ENCODE results near the gene PRKCZ. TPM values are rescaled to one million over a fixed set of nuclear protein-coding genes. Genes with fewer than 3 reads are reported as not detected.
A peak's percentile ranks its signal among the peaks of the same experiment; 100 is the strongest.

Gene PRKCZ
- total RNA-seq, 1 donor from 2014 or later = 4.2 TPM

DNA sequence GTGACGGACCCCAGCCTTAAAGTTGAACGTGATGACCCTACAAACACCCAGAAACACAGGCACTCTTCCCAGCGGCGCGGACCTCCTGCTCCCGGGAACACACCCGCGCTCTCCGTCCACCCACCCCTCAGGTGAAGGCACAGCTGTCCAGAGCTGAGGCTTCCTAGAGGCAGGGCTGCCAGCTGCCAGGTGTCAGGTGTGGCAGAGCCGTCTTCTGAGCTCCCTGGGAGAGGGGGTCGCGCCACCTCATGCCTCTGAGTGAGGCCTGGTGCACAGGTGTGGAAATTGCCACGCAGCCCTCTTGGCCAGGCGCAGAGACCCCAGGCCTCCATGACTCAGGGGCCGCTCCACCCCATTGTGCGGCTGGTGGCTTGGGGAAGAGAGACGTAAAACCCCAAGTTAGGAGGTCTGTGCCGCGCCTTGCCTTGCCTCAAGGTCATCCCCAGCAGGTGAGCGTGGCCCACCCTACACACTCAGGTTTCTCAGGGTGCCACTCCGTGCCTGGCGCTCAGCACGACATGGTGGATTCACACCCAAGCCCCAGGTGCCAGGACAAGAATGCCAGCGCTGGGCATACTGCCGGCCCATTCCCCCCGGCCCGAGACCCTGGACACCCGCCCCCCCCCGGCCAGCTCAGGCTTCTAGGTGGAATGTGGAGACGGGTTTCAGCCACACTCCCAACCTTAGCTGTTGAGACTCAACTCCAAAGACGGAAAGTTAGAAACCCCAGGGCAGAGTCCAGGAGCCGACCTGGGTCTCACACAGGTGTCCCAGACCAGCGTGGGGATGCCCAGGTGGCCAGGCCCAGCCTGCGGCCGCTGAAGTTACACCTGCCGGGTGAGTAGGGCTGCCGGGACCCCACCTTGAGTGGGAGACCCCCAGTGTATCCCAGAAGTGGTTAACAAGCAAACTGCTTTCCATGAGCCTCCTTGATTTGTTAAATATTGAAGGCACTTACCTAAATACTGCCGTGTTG is 136.0 kb downstream of the PRKCZ start:
- no peak overlapping the region for H3K9ac ChIP-seq (ENCODE audit: low read depth in 1 of 3, low read length in 3 of 3)
- no peaks in the 10 kb centered on the region for H3K9me3 ChIP-seq (ENCODE audit: control insufficient read depth in 3 of 3, low read length in 3 of 3)
- no peak overlapping the region for H3K27ac ChIP-seq (ENCODE audit: low read depth, low read length)
- no peak overlapping the region for H3K4me3 ChIP-seq (ENCODE audit: low read length in 3 of 3)
- H3K4me1 ChIP-seq (ENCODE audit: control insufficient read depth in 3 of 3, insufficient read depth in 3 of 3, low read length in 3 of 3) = peaks cover 14 to 20% (median 18%) of the 10 kb centered on the region in 3 donors
- H3K36me3 ChIP-seq (ENCODE audit: control insufficient read depth in 3 of 3, insufficient read depth in 3 of 3, low read length in 3 of 3) = no peaks in the 10 kb centered on the region
- H3K27me3 ChIP-seq (ENCODE audit: control insufficient read depth in 3 of 3, insufficient read depth in 3 of 3, low read length in 3 of 3) = no peaks in the 10 kb centered on the region

DNA sequence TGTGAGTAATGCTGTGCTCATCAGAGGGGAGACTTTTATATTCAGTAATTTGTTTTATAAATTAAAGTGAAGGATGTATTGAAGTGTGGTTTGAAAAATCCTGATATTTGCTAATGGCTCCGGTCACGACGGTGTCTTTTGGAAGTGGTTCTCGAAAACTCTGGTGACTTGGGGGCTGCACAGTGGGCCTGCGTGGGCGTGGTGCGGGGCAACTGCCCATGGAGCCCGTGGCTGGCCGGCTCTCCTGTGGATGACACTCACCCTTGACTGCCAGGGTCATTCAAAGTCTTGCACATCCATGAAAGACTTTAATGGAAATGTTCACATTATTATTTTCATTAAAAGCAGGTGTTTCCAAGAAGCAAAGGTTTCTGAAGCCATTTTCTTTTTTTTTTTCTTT is 136.7 kb downstream of the PRKCZ start:
- H3K9me3 ChIP-seq (ENCODE audit: control insufficient read depth in 3 of 3, low read length in 3 of 3) = no peaks in the 10 kb centered on the region
- H3K4me1 ChIP-seq (ENCODE audit: control insufficient read depth in 3 of 3, insufficient read depth in 3 of 3, low read length in 3 of 3) = peaks cover 18 to 27% (median 23%) of the 10 kb centered on the region in 3 donors

DNA sequence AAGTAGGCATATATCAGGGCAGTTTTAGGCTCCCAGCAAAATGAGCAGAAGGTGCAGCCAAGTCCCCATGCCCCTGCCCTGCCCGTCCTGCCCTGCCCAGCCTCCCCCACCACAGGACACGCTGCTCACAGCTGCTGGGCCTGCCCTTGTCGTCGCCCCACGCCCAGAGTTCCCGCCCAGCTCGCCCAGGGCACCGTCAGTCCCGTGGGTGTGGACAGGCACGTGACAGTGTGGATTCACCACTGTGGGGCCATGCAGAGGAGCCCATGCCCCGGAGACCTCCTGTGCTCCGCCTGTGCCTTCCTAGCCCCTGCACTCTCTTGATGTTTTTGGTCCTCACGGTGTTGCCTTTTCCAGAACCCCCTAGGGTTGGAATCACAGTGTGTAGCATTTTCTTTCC is 137.4 kb downstream of the PRKCZ start:
- Histone ChIP-seq H3K27ac (ENCODE audit: low read depth, low read length) (no peak overlapping the region), H3K4me1 (ENCODE audit: control insufficient read depth in 3 of 3, insufficient read depth in 3 of 3, low read length in 3 of 3) (peaks cover 22 to 35% (median 29%) of the 10 kb centered on the region in 3 donors), H3K27me3 (ENCODE audit: control insufficient read depth in 3 of 3, insufficient read depth in 3 of 3, low read length in 3 of 3) (no peaks in the 10 kb centered on the region), H3K36me3 (ENCODE audit: control insufficient read depth in 3 of 3, insufficient read depth in 3 of 3, low read length in 3 of 3) (no peaks in the 10 kb centered on the region), H3K9ac (ENCODE audit: low read depth in 1 of 3, low read length in 3 of 3) (no peak overlapping the region), H3K9me3 (ENCODE audit: control insufficient read depth in 3 of 3, low read length in 3 of 3) (no peaks in the 10 kb centered on the region), H3K4me3 (ENCODE audit: low read length in 3 of 3) (no peak overlapping the region)

More for the DNA sequence above, 136.7 kb downstream of the PRKCZ start:
- Histone ChIP-seq H3K27me3 (ENCODE audit: control insufficient read depth in 3 of 3, insufficient read depth in 3 of 3, low read length in 3 of 3) (no peaks in the 10 kb centered on the region), H3K9ac (ENCODE audit: low read depth in 1 of 3, low read length in 3 of 3) (no peak overlapping the region), H3K36me3 (ENCODE audit: control insufficient read depth in 3 of 3, insufficient read depth in 3 of 3, low read length in 3 of 3) (no peaks in the 10 kb centered on the region), H3K4me3 (ENCODE audit: low read length in 3 of 3) (no peak overlapping the region), H3K27ac (ENCODE audit: low read depth, low read length) (no peak overlapping the region)

DNA sequence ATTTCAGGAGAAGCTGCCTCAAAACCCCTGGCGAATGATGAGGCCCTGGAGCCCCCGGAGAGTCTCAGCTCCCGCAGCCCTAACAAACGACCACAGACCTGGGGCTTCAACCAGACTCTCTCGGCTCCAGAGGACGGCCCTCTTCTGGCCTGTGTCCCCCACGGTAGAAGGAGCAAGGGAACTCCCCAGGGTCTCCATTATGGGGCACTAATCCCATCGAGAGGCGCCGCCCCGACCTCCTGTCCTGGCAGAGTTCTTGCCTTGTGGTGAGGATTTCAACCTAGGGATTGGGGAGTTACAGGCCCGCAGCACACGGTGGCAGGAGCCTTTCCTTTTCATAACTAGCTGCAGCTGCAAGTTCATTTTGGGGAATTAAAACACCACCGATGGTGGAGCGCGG is 138.1 kb downstream of the PRKCZ start:
- H3K9ac ChIP-seq (ENCODE audit: low read depth in 1 of 3, low read length in 3 of 3) = no peak overlapping the region
- peaks cover 24 to 41% (median 32%) of the 10 kb centered on the region in 3 donors for H3K4me1 ChIP-seq (ENCODE audit: control insufficient read depth in 3 of 3, insufficient read depth in 3 of 3, low read length in 3 of 3)
- H3K4me3 ChIP-seq (ENCODE audit: low read length in 3 of 3) = no peak overlapping the region
- no peak overlapping the region for H3K27ac ChIP-seq (ENCODE audit: low read depth, low read length)
- no peaks in the 10 kb centered on the region for H3K36me3 ChIP-seq (ENCODE audit: control insufficient read depth in 3 of 3, insufficient read depth in 3 of 3, low read length in 3 of 3)
- H3K9me3 ChIP-seq (ENCODE audit: control insufficient read depth in 3 of 3, low read length in 3 of 3) = no peaks in the 10 kb centered on the region
- no peaks in the 10 kb centered on the region for H3K27me3 ChIP-seq (ENCODE audit: control insufficient read depth in 3 of 3, insufficient read depth in 3 of 3, low read length in 3 of 3)

DNA sequence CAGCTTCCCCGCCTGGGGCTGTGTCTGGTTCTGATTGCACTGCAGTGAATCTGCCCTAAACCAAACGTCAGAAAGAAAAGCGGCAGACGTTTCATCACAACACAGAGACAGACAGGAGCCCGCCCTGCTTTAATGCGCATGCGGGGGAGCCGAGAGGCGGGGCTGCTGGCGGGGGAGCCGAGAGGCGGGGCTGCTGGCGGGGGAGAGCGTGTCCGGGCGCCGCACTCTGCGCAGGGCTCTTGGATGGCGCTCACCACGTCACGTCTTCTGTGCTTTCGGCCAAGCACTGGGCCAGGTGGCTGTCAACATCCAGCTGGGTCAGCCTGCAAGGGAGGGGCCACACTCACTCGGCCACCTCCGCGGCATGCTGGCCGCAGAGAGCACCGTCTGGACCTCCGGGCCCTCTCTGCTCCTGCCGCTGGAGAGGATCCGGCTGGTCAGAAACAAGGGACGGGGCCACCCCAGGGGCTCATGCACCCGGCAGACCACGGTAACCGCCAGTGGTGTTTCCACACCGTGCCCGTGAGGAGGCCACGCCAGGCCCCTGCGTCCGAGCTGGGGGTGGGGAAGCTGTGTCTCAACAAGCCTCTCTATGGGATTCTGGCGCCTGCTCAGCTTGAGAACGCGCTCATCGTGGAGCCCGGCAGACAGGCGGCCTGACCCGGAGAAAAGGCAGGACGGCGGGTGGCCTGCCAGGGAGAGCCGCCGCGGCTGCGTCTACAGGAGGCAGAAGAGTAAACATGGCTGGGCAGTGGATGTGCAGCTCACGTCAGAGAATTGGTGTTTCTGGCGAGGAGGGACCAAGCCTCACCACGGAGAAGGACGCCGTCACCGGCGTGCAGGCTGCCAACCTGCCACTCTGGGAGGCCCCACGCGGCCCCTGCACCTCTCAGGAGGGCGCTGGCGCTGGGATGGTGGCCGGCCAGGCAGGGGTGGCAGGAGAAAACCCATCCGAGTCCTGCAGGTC is 139.5 kb downstream of the PRKCZ start:
- no peaks in the 10 kb centered on the region for H3K9me3 ChIP-seq (ENCODE audit: control insufficient read depth in 3 of 3, low read length in 3 of 3)
- peak overlapping the region; percentile 74 to 90 (median 83) for H3K4me3 ChIP-seq (ENCODE audit: low read length in 3 of 3)
- peak overlapping the region; percentile 93 for H3K27ac ChIP-seq (ENCODE audit: low read depth, low read length)
- H3K4me1 ChIP-seq (ENCODE audit: control insufficient read depth in 3 of 3, insufficient read depth in 3 of 3, low read length in 3 of 3) = peaks cover 29 to 48% (median 40%) of the 10 kb centered on the region in 3 donors
- H3K9ac ChIP-seq (ENCODE audit: low read depth in 1 of 3, low read length in 3 of 3) = peak overlapping the region; percentile 83 to 96 (median 89)
- H3K27me3 ChIP-seq (ENCODE audit: control insufficient read depth in 3 of 3, insufficient read depth in 3 of 3, low read length in 3 of 3) = no peaks in the 10 kb centered on the region
- no peaks in the 10 kb centered on the region for H3K36me3 ChIP-seq (ENCODE audit: control insufficient read depth in 3 of 3, insufficient read depth in 3 of 3, low read length in 3 of 3)

DNA sequence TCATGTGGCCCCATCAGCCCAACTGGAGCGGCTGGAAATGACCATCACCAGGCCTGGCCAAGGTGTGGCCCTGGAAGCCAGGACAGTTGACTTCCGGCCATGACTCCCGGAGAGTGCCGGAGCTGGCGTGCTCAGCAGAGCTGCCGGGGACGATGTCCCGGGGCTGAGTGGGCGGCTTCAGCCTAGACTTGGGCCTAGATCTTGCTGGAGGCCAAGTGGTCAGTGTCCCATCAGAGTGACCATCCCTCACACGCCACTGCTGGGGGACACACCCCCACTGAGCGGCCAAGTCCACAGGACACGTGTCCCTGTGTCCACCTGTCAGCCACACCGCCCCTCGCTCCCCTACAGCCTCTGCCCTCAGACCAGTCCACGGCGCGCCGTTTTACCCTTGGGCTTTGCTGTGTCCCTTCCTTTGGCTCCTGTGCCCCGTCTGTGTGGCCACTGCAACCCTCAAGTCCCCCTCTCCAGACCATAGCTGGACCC is 140.3 kb downstream of the PRKCZ start:
- Histone ChIP-seq H3K4me1 (ENCODE audit: control insufficient read depth in 3 of 3, insufficient read depth in 3 of 3, low read length in 3 of 3) (peaks cover 35 to 53% (median 45%) of the 10 kb centered on the region in 3 donors), H3K27ac (ENCODE audit: low read depth, low read length) (peak overlapping the region; percentile 93), H3K9ac (ENCODE audit: low read depth in 1 of 3, low read length in 3 of 3) (peak overlapping the region; percentile 83 to 96 (median 89)), H3K4me3 (ENCODE audit: low read length in 3 of 3) (peak overlapping the region; percentile 74 to 90 (median 83)), H3K36me3 (ENCODE audit: control insufficient read depth in 3 of 3, insufficient read depth in 3 of 3, low read length in 3 of 3) (no peaks in the 10 kb centered on the region), H3K9me3 (ENCODE audit: control insufficient read depth in 3 of 3, low read length in 3 of 3) (no peaks in the 10 kb centered on the region), H3K27me3 (ENCODE audit: control insufficient read depth in 3 of 3, insufficient read depth in 3 of 3, low read length in 3 of 3) (no peaks in the 10 kb centered on the region)

DNA sequence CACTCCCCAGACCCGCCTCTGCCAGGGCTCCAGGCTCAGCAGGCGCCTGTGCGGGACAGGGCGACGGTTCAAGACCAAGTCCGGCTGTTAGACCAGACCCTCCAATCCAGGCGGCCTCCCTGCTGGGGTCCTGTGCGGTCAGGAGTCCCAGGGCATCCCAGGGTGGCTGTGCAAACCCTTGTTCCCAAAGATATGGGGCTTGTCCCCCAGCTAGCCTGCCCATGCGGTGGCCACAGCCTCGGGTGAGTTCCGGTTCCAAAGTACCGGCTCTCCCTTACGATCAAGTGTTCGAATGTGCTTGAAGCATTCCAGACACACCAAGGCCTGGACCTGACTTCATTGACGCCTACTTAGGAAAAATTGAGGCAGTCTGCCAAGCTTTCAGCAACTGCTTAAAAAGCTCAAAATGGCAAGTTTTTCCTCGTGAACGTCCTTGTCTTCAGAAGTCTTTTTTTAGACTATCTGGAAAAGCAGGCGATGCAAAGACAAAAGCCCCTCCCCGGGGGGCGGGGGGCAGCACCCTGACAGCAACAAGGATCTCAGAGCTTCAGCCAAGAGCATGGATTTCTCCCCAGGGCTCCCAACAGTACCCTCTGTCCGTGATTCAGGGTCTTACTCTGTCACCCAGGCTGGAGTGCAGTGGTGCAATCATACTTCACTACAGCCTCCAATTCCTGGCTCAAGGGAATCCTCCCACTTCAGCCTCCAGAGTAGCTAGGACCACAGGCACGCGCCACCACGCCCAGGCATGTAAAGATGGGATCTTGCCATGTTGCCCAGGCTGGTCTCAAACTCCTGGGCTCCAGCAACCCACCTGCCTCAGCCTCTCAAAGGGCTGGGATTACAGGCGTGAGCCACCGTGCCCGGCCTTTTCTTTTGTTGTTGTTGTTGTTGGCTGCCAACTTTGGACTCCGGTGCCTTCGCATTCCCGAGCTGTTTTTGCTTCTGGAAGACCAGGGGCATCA is 142.1 kb downstream of the PRKCZ start:
- H3K36me3 ChIP-seq (ENCODE audit: control insufficient read depth in 3 of 3, insufficient read depth in 3 of 3, low read length in 3 of 3) = no peaks in the 10 kb centered on the region
- H3K4me3 ChIP-seq (ENCODE audit: low read length in 3 of 3) = no peak overlapping the region
- H3K4me1 ChIP-seq (ENCODE audit: control insufficient read depth in 3 of 3, insufficient read depth in 3 of 3, low read length in 3 of 3) = peaks cover 37 to 60% (median 51%) of the 10 kb centered on the region in 3 donors
- no peaks in the 10 kb centered on the region for H3K9me3 ChIP-seq (ENCODE audit: control insufficient read depth in 3 of 3, low read length in 3 of 3)
- H3K9ac ChIP-seq (ENCODE audit: low read depth in 1 of 3, low read length in 3 of 3) = peak overlapping the region in 1 of 3 donors; percentile 64
- H3K27ac ChIP-seq (ENCODE audit: low read depth, low read length) = peak overlapping the region; percentile 93
- H3K27me3 ChIP-seq (ENCODE audit: control insufficient read depth in 3 of 3, insufficient read depth in 3 of 3, low read length in 3 of 3) = no peaks in the 10 kb centered on the region

DNA sequence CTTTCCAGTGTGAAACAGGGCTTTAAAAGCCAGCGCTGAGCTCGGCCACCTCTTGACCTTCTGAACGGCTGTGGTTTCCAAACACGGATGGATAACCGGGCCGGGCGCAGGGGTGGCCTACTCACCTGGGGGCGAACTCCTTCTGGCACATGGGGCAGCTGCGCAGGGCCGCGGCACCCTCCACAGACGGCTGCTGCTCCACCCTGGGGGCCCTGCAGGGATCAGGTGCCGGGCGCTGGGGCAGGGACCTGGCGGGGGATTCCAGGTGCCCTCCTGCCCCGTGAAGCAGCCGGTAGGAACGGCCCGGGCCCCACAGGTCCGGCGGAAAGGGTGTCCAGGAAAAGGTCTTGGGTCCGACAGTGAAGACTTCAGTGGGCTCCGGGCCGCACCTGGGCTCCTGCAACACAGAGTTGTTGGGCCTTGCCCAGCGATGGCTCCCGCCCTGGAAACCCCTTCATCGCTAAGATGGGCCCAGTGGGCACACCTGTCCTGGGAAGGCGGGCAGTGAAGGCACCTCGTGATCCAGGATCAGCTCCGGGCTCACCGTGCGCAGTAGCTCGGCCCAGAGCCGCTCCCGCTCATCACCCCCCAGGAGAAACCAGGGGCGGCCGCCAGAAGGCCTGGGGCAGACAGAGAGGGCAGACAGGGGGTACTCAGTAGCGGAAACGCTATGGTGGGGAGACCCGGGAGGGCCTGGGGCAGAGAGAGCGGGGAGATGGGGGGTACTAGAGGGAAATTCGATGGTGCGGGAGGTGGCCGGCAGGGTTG is 143.5 kb downstream of the PRKCZ start:
- H3K4me1 ChIP-seq (ENCODE audit: control insufficient read depth in 3 of 3, insufficient read depth in 3 of 3, low read length in 3 of 3) = peaks cover 40 to 64% (median 56%) of the 10 kb centered on the region in 3 donors
- peak overlapping the region; percentile 56 for H3K27ac ChIP-seq (ENCODE audit: low read depth, low read length)
- no peaks in the 10 kb centered on the region for H3K36me3 ChIP-seq (ENCODE audit: control insufficient read depth in 3 of 3, insufficient read depth in 3 of 3, low read length in 3 of 3)
- peak overlapping the region; percentile 9 to 52 (median 37) for H3K4me3 ChIP-seq (ENCODE audit: low read length in 3 of 3)
- H3K9ac ChIP-seq (ENCODE audit: low read depth in 1 of 3, low read length in 3 of 3) = peak overlapping the region; percentile 20 to 60 (median 56)
- H3K9me3 ChIP-seq (ENCODE audit: control insufficient read depth in 3 of 3, low read length in 3 of 3) = no peaks in the 10 kb centered on the region
- H3K27me3 ChIP-seq (ENCODE audit: control insufficient read depth in 3 of 3, insufficient read depth in 3 of 3, low read length in 3 of 3) = no peaks in the 10 kb centered on the region

All from skeletal muscle tissue (tissue), 4 donors.